CD4-positive, alpha-beta T cell treated with Interleukin-4 for 1 hour (primary cell): ENCODE data around the gene TMEM191C.
"Not testable (repeated sequence)": the region's sequence is repeated elsewhere in the genome, so short reads cannot be mapped to it uniquely, and the experiment has no call there.

Source experiments
- DNase-seq, 2 donors: peaks; one replicate each; pipeline ENCODE4 v3.0.0-alpha.2; 2020 to 2022

Gene TMEM191C

GRCh38 chr22:21484039-21484438 lies 16.9 kb downstream of the TMEM191C start:
- DNase-seq = not testable (repeated sequence)

- not testable (repeated sequence) for DNase-seq
Observed at GRCh38 chr22:21487723-21488122, 20.5 kb downstream of the TMEM191C start.

GRCh38 chr22:21489149-21489680 lies 22.0 kb downstream of the TMEM191C start:
- DNase-seq = not testable (repeated sequence)

GRCh38 chr22:21490556-21490955 lies 23.4 kb downstream of the TMEM191C start:
- DNase-seq = not testable (repeated sequence)

GRCh38 chr22:21492271-21492670 lies 25.1 kb downstream of the TMEM191C start:
- DNase-seq = not testable (repeated sequence)

DNA sequence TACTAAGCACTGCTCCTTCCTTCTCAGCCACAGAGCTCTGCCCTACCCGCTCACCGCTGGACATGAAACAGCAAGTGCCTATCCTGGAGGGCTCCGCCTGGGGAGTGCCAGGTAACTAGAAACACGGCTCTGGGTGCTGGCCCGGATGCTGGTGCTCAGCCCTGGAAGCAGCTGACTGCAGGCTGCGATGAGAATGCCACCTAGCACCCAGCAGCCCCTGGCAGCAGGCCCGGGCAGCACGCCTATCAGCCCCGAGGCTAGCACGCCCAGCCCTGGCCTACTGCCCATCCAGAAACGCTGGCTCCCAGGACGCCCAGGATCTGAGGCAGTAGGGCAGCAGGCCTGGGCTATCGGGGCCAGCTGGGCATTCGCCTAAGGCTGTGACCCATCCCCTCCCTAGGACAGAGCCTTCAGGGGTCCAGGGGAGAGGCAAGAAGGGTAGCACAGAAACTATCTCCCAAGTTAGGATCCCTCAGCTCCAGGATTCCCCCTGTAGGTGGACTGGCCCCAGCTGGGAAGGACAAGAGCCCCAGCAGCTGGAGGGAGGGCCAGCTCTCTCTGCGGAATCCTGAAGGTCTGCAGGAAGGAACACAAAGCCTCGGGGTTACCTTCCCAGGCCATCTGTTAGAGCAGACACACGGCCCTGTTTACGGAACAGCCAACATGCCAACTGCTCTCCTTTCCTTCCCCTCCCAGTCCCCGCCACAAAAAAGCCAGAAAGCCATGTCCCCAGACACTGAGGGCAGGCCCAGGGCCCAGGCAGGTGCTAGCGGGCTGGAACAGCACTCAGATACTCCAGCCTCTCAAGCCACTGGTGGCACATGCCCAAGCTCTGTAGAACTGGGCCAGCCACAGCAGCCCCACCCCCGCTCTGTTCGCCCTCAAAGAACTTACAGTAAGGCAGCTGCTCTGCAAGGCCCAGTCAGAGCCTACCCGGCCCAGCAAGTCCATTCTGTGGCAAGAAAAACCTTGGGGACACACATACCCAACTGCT lies 26.9 kb downstream of the TMEM191C start:
- not testable (repeated sequence) for DNase-seq

DNA sequence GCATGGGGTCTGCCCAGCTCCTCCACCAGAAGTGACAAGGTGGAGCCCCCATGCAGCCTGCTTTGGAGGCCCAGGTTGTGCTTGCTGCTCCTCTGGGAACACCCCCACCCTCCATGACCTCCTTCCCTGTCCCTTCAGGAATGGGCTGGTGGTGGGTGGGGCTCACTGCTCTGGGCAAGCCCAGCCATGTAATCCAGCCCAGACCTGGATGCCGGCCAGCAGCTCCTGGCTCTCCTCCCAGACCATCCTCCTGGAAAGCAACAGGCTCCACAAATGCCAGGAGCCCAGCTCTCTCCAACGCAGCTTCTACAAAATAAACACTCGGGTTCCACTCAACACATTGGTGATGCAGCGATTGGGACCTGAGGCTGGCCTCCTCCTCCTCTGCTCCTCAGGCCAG lies 30.8 kb downstream of the TMEM191C start:
- DNase-seq = not testable (repeated sequence)

DNA sequence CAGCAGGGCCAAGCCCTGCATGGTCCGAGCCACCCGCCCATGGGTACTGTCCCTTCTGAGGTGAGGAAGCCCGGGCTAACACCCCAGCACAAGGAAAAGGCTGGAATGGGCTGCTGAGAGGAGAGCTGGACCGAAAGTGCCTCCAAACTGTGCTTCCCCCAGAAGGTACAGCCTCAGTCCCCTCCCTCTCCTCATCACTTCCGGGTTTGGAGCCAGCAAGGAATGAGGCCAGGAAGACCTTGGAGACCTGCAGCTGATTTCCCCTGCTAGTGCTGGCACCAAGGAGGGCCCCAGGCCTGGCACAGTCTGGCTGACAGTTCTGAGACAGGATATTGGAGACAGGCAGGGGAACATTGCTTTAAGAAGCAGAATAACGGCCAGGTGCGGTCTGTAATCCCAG lies 31.3 kb downstream of the TMEM191C start:
- not testable (repeated sequence) for DNase-seq

GRCh38 chr22:21499623-21500506 lies 32.7 kb downstream of the TMEM191C start:
- DNase-seq = not testable (repeated sequence)

- DNase-seq = not testable (repeated sequence)
Observed at GRCh38 chr22:21510397-21510796, 43.2 kb downstream of the TMEM191C start.

- not testable (repeated sequence) for DNase-seq
Observed at GRCh38 chr22:21512022-21512421, 44.8 kb downstream of the TMEM191C start.

DNA sequence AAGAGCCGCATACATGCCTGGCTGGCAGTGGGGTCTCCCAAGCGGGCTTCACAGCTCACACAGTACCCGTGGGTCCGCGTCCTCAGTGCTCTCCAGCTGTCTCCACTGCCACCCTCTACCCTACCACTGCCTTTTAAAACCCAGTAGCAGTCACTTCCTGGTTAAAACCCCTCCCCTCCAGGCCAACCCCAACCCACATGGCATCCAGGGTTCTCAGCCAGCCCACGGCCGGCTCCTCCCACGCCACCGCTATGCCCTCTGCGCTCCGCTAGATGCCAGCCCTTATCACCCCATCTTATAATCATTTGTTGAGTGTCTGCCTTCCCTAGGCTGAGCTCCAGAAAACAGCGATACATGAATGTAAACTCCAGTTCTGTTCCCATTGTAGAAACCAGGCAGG lies 46.9 kb downstream of the TMEM191C start:
- not testable (repeated sequence) for DNase-seq

- not testable (repeated sequence) for DNase-seq
Observed at GRCh38 chr22:21515234-21515633, 48.0 kb downstream of the TMEM191C start.

- not testable (repeated sequence) for DNase-seq
Observed at GRCh38 chr22:21516522-21516921, 49.3 kb downstream of the TMEM191C start.

DNA sequence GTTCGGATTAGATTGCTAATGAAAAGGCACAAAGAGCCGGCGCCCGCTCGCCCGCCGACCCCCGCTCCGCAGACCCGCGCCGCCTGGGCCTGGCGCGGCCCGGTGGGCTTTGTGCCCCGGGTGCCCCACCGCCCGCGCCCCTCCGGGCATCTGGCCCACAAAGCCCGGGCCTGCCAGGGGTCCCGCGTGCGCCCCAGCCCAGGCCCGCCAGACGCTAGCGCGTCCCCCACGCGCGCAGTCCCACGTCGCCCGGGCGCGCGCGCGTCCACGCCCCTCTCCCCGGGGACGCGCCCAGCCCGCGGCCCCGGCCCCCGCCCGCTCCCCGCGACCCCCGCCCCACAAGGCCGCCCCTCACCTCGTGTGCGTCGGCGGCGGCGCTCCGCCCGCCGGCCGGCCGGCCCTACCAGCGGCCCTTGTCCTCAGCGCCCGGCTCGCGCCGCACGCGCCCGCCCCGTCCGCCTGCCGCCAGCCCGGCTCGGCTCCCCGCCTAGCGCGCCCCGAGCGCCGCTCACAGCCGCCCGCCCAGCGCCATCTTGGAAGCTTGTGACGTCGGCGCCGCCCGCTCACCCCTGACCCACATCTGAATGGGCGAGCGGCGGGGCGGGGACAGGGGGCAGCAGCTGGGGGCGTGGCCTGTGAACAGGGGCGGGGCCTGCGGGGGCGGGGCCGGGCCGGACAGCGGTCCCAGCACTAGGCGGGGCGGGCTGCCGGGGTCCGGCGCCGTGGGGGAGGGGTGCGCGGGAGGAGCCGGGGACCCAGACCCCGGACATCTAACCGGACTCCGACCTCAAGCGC lies 50.0 kb downstream of the TMEM191C start:
- peak in 1 of 2 donors; percentile 57 for DNase-seq
